AG09319 (cell line): ENCODE measurements around the gene B3GNT3.

Experiments used
- DNase-seq: peaks from one replicate; pipeline ENCODE4 v3.0.0-alpha.2; 2010; ENCODE audit warnings: low read depth; ENCODE audit errors: extremely low read depth
- CTCF ChIP-seq: IDR thresholded peaks from 2 replicates; pipeline ENCODE4 v1.5.1; 2011; ENCODE audit warnings: low read depth, mild to moderate bottlenecking, inconsistent platforms, low read length, moderate library complexity

B3GNT3 gene

GRCh38 chr19:17821190-17821589 lies 26.3 kb downstream of the B3GNT3 start, which contains the start of gene INSL3:
TSS of gene INSL3 (minus strand) at chr19:17821519. CDS start at chr19:17821506, 13 bp downstream.
- no peak for DNase-seq
- no peak for TF ChIP-seq CTCF

GRCh38 chr19:17824339-17824738 lies 29.4 kb downstream of the B3GNT3 start:
- no peak for TF ChIP-seq CTCF
- DNase-seq, result no peak

GRCh38 chr19:17826508-17827056 lies 31.6 kb downstream of the B3GNT3 start:
- no peak for DNase-seq
- no peak for TF ChIP-seq CTCF

GRCh38 chr19:17829855-17830566 lies 35.1 kb downstream of the B3GNT3 start:
- no peak; the same call in 1 of the 2 replicates for TF ChIP-seq CTCF
- no peak for DNase-seq

- no peak for TF ChIP-seq CTCF
These were observed 35.9 kb downstream of the B3GNT3 start for GRCh38 chr19:17830567-17831418.

GRCh38 chr19:17831419-17831888 lies 36.5 kb downstream of the B3GNT3 start:
- TF ChIP-seq CTCF, result no peak
- DNase-seq, result no peak

More at GRCh38 chr19:17830567-17831418, 35.9 kb downstream of the B3GNT3 start:
- DNase-seq, result no peak
